Measurements from ENCODE around the gene C1orf216. TPM values are rescaled to one million over a fixed set of nuclear protein-coding genes. Genes with fewer than 3 reads are reported as not detected.

C1orf216 gene
- total RNA-seq, 1 donor from 2014 or later: 6.3 TPM

- no peaks in the 10 kb centered on the region for H3K27me3 ChIP-seq (ENCODE audit: control insufficient read depth, insufficient read depth, low read length)
- DNase-seq (ENCODE audit: low read depth) (no peak), FAIRE-seq (no peak)
- H3K36me3 ChIP-seq (ENCODE audit: control insufficient read depth, insufficient read depth, low read length): no peaks in the 10 kb centered on the region
- no peak overlapping the region for H3K4me3 ChIP-seq (ENCODE audit: low read depth, low read length)
- TF ChIP-seq CTCF (IDR thresholded peaks at IDR 0.05; ENCODE audit: insufficient read depth, low read length, severe bottlenecking): no peak
Observed at GRCh38 chr1:35753626-35754260, 35.1 kb upstream of the C1orf216 start.

GRCh38 chr1:35748326-35748725, 29.6 kb upstream of the C1orf216 start:
- FAIRE-seq: peak; percentile 66

GRCh38 chr1:35745124-35745730, 26.5 kb upstream of the C1orf216 start:
- TF ChIP-seq CTCF (IDR thresholded peaks at IDR 0.05; ENCODE audit: insufficient read depth, low read length, severe bottlenecking): no peak
- FAIRE-seq (no peak), DNase-seq (ENCODE audit: low read depth) (no peak)
- Histone ChIP-seq H3K36me3 (ENCODE audit: control insufficient read depth, insufficient read depth, low read length) (no peaks in the 10 kb centered on the region), H3K4me3 (ENCODE audit: low read depth, low read length) (no peak overlapping the region), H3K27me3 (ENCODE audit: control insufficient read depth, insufficient read depth, low read length) (no peaks in the 10 kb centered on the region)

More at GRCh38 chr1:35748326-35748725, 29.6 kb upstream of the C1orf216 start:
- no peaks in the 10 kb centered on the region for H3K36me3 ChIP-seq (ENCODE audit: control insufficient read depth, insufficient read depth, low read length)
- H3K27me3 ChIP-seq (ENCODE audit: control insufficient read depth, insufficient read depth, low read length): no peaks in the 10 kb centered on the region
- DNase-seq (ENCODE audit: low read depth): peak; percentile 79
- no peak overlapping the region for H3K4me3 ChIP-seq (ENCODE audit: low read depth, low read length)
- no peak for TF ChIP-seq CTCF (IDR thresholded peaks at IDR 0.05; ENCODE audit: insufficient read depth, low read length, severe bottlenecking)

GRCh38 chr1:35737120-35737519, 18.4 kb upstream of the C1orf216 start:
- Histone ChIP-seq H3K4me3 (ENCODE audit: low read depth, low read length) (no peak overlapping the region), H3K27me3 (ENCODE audit: control insufficient read depth, insufficient read depth, low read length) (no peaks in the 10 kb centered on the region), H3K36me3 (ENCODE audit: control insufficient read depth, insufficient read depth, low read length) (no peaks in the 10 kb centered on the region)
- no peak for FAIRE-seq
- DNase-seq (ENCODE audit: low read depth): no peak
- TF ChIP-seq CTCF (IDR thresholded peaks at IDR 0.05; ENCODE audit: insufficient read depth, low read length, severe bottlenecking): no peak

- no peaks in the 10 kb centered on the region for H3K36me3 ChIP-seq (ENCODE audit: control insufficient read depth, insufficient read depth, low read length)
- no peak for DNase-seq (ENCODE audit: low read depth)
- H3K27me3 ChIP-seq (ENCODE audit: control insufficient read depth, insufficient read depth, low read length): no peaks in the 10 kb centered on the region
- no peak for TF ChIP-seq CTCF (IDR thresholded peaks at IDR 0.05; ENCODE audit: insufficient read depth, low read length, severe bottlenecking)
- FAIRE-seq: no peak
- H3K4me3 ChIP-seq (ENCODE audit: low read depth, low read length): no peak overlapping the region
Observed at GRCh38 chr1:35727434-35728040, 8.9 kb upstream of the C1orf216 start.

Data from bronchial epithelial cell (primary cell).